Islet precursor cell (in vitro differentiated cells): Measurements from ENCODE around the gene SPOCD1.
"Not testable (repeated sequence)": the region's sequence is repeated elsewhere in the genome, so short reads cannot be mapped to it uniquely, and the experiment has no call there.

Source experiments
- DNase-seq: peaks from one replicate; pipeline ENCODE4 v3.0.0-alpha.2; 2018

The SPOCD1 gene

GRCh38 chr1:31828926-31829690 is 13.3 kb upstream of the SPOCD1 start:
- DNase-seq = no peak

DNA sequence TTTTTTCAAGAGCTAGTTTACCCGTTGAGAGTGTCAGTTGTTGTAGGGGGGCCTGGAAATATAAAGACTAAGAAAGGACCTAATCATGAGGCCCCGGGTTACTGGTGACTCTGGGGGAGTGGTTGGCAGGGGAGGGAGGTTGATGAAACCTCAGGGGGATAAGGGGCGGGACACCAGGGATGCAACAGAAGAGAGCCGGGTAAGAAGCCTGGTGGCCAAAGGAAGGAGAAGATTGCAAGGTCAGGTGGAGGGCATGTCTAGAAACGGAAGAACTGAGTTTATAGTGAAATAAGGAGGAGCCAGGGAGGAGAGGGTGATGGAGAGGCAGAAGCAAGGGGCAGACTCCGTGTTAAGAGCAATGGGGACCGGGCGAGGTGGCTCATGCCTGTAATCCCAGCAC is 12.5 kb upstream of the SPOCD1 start:
- no peak for DNase-seq

DNA sequence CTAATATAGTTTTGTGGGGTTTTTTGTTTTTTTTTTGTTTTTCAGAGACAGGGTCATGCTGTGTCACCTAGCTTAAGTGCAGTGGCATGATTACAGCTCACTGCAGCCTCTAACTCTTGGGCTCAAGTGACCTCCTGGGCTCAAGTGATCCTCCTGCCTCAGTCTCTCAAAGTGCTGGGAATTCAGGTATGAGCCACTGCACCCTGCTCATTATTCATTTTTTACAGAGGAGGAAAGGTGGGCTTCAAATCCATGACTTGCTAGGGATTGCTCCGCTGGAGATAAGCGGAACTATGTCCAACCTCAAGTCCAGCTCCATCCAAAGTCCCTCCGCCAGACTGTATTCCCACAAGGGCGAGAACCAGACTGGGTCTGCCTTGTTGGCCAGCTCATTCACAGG is 8.0 kb upstream of the SPOCD1 start:
- no peak for DNase-seq

- DNase-seq = no peak
Measured at GRCh38 chr1:31822766-31823165, 6.9 kb upstream of the SPOCD1 start.

DNA sequence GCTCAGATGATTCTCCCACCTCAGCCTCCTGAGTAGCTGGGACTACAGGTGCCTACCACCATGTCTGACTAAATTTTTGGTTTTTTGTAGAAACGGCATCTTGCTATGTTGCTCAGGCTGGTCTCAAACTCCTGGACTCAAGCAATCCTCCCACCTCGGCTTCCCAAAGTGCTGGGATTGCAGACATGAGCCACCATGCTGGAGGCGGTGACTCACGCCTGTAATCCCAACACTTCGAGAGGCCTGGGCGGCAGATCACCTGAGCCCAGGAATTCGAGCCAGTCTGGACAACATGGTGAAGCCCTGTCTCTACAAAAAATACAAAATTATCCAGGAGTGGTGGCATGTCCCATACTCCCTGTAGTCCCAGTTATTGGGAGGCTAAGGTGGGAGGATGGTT is 4.4 kb upstream of the SPOCD1 start:
- DNase-seq = not testable (repeated sequence)

DNA sequence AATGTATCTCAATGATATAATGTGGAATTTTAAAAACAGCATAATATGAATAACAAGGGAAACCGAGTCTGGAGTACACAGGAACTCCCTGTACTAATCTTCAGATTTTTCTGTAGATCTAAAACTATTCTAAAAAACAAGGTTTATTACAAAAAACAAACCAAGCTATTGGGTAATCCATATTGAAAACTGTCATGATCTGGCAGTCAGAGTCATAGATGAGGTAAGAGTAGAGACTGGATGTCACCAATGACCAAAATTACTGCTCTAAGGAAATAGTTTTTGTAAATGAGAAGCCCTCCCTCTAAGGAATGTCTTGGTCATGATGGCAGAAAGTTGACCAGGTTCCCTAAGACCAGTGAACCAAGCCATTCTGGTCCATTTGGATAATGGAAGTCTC is 2.4 kb upstream of the SPOCD1 start:
- DNase-seq = no peak

- not testable (repeated sequence) for DNase-seq
Measured at GRCh38 chr1:31816947-31817346, 1.1 kb upstream of the SPOCD1 start.

- DNase-seq = not testable (repeated sequence)
Measured at GRCh38 chr1:31816501-31816900, 679 bp upstream of the SPOCD1 start.

DNA sequence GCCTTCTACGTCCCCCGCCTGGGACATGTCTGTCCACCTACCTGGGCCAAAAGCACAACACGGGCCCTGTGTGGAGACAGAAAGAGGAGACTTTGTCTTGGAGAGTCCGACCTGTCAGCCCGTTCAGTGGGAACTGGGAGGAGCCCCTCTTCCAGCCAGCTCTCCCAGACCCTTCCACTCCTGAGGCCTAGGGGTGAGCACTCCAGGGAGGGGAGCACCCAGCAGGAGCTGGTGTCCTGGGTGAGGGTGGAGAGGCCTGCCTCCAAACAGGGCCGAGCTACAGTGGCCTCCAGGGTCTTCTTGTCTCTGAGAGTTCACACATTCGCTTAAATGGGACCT is 546 bp downstream of the SPOCD1 start:
- no peak for DNase-seq

GRCh38 chr1:31814631-31815306 is 1.1 kb downstream of the SPOCD1 start:
- no peak for DNase-seq

DNA sequence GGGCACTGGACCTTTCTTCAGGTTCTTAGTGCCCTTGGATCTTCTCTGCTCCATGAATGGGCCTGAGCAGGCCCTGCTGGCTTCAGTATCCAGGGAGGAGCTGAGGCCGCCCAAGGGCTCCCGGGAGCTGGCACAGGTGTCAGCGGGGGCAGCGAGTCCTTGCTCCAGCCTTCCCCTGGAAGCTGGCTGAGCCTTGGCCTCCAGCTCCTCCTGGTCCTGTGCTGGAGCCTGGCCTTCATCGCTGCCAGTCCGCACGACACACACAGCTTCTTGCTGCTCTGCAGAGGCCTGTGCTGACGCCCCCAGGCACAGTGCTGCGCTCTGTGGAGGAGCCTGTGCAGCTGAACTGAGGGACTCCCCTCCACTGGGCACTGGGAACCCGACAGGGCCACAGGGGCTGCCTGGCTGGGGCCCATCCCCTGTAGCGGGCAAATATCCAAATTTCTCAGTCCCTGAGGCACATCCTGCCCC is 1.7 kb downstream of the SPOCD1 start:
- DNase-seq = peak; percentile 79

DNA sequence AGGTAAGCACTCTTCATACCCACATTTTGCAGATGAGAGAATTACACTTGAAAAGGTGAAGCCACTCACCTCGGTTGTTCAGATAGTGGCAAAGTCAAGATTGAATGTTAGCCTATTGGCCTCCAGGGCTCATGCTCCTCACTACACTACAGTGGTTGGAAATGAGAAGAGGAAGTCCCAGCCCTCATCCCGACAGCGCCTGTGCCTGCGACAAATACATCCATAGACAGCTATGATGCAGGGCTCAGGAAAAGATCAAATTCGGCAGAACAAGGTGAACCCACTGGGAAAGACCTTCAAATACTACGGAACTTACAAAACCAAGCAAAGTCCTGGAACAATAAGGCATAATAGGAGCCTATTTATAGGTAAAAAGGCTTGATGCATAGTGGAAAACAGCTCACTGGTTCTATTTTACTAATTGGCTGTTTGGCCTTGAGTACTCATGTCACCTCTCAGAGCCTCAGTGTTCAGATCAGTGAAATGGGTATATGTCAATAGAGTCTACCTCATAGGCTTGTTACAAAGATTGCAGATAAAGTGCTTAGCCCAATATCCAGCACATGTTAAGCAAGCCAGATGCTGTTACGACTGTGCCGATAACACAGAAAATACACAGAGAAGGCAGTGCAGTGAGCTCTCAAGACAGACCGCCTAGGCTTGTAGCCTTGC is 3.5 kb downstream of the SPOCD1 start:
- no peak for DNase-seq

- DNase-seq = peak; percentile 80
Measured at GRCh38 chr1:31811605-31812004, 4.2 kb downstream of the SPOCD1 start.

GRCh38 chr1:31809698-31810097 is 6.1 kb downstream of the SPOCD1 start:
- DNase-seq = peak; percentile 43

GRCh38 chr1:31807273-31808048 is 8.4 kb downstream of the SPOCD1 start:
- no peak for DNase-seq

GRCh38 chr1:31805318-31805717 is 10.5 kb downstream of the SPOCD1 start:
- DNase-seq = no peak

DNA sequence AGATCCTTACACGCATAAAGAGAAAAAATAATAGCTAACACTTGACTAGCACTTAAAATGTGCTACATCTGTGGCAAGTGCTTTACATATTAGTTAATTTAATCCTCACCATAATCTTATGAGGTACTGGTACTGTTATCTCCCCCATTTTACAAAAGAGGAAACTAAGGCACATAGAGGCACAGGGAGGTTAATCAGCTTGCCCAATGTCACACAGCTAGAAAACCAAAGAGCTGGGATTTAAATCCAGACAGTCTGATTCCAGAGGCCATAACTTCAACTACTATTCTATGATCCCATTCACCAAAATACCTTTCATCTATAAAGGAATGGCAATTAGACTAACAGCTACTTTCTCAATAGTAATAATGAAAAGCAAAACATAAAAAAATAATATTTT is 11.7 kb downstream of the SPOCD1 start:
- DNase-seq = no peak

- no peak for DNase-seq
Measured at GRCh38 chr1:31803610-31804009, 12.2 kb downstream of the SPOCD1 start.

DNA sequence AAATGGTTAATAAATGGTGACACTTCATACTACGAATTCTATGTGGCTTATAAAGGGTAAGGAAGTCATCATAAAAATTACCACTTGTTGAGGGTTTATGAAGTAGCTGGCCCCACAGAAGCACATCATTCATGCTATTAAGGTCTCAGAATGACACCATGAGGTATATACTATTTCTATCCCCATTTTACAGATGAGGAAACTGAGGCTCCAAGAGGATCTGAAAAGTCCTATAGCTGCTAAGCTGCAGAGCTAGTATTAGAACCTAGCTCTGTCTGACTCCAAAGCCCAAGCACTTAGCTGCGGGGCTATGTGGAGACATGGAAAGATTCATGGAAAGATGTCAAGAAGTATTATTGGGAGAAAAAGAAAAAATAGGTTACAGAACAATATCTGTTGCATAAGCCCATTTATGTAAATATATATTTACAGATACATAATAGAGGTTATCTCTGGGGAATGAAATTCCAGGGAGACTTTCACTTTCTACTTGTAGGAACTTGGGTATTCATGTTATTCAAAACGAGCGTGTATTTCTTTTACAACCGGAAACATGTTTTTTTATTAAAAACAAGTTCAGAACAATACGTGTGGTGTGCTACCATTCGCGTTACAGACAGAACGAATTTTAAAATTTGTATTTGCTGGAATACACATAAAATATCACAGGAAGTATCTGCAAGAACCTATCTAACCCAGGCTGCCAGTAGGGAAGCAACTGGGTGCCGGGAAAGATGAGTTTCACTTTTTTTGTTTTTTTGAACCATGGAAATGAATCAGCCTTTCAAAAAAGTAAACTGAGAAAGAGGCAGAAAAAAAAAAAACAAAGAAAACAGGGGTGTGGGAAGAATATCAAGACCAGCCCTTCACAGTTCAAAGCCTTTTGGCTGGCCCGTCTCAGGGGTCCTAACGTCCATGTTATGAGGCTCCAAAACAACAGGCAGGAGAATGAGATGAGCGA is 13.4 kb downstream of the SPOCD1 start:
- no peak for DNase-seq

GRCh38 chr1:31801458-31801857 is 14.4 kb downstream of the SPOCD1 start:
- no peak for DNase-seq

DNA sequence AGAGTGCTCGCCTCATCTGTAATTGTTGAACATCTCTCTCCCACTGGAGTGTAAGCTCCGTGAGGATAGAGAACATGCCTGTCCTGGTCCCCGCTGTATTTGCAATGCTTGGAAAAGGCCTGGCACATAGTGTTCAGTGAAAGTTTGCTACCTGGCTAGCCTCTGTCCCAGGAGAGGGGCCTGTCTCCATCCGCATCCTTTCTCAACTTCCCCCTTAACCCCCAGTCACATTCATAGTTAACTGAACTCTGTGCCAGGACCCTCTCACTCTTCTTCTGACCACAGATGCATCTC is 15.2 kb downstream of the SPOCD1 start:
- no peak for DNase-seq
